IPS DF 4.7 (cell line): Measurements from ENCODE around the gene SPATA24.
"Not testable (repeated sequence)": the region's sequence is repeated elsewhere in the genome, so short reads cannot be mapped to it uniquely, and the experiment has no call there.

Source experiments
- DNase-seq: peaks from one replicate; pipeline ENCODE4 v3.0.0-alpha.2; 2013; ENCODE audit warnings: low spot score; ENCODE audit errors: extremely low read depth

SPATA24 gene

GRCh38 chr5:139354186-139354585 is 49.7 kb downstream of the SPATA24 start:
- DNase-seq: no peak

- not testable (repeated sequence) for DNase-seq
These were observed 56.0 kb downstream of the SPATA24 start for GRCh38 chr5:139347863-139348262.
